Skeletal muscle cell (primary cell): ENCODE measurements around the gene SCAF1.

Experiments
- DNase-seq: peaks from one replicate; pipeline ENCODE4 v3.0.0-alpha.2; 2010; ENCODE audit warnings: low read depth
- H3K4me3 ChIP-seq: 2 replicates; pipeline ENCODE4 v1.5.1; 2011; ENCODE audit warnings: low read depth, mild to moderate bottlenecking, control low read depth, low read length, moderate library complexity

SCAF1 gene

DNA sequence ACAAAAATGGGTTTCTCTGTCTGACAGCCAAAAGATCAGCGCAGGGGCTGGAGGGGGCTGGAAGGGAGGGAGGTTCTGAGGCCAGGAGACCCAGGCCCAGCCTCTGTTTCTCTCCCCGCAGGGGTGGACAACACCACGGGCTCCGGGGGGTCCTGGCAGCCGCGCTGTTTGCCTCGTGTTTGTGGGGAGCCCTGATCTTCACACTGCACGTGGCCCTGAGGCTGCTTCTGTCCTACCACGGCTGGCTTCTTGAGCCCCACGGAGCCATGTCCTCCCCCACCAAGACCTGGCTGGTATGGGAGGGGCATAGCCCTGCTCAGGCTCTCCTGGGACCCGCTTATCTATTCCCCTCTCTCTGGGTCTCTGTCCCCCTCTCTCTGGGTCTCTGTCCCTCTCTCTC, 58.6 kb downstream of the SCAF1 start:
- no peak overlapping the region for H3K4me3 ChIP-seq
- DNase-seq, result no peak

DNA sequence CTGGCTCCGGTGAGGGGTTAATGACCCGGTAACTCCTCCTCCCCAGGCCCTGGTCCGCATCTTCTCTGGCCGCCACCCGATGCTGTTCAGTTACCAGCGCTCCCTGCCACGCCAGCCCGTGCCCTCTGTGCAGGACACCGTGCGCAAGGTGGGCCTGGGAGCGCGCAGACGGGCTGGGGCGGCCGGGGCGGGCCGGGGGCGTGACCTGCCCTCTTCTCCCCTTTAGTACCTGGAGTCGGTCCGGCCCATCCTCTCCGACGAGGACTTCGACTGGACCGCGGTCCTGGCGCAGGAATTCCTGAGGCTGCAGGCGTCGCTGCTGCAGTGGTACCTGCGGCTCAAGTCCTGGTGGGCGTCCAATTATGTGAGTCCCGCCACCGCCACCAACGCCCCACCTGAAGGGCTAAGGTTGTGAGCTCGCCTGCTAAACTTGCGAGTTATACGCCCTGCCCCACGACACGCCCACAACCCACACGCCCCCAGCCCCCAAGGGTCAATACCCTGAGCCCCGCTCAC, 59.3 kb downstream of the SCAF1 start:
- no peak for DNase-seq
- H3K4me3 ChIP-seq, result no peak overlapping the region

DNA sequence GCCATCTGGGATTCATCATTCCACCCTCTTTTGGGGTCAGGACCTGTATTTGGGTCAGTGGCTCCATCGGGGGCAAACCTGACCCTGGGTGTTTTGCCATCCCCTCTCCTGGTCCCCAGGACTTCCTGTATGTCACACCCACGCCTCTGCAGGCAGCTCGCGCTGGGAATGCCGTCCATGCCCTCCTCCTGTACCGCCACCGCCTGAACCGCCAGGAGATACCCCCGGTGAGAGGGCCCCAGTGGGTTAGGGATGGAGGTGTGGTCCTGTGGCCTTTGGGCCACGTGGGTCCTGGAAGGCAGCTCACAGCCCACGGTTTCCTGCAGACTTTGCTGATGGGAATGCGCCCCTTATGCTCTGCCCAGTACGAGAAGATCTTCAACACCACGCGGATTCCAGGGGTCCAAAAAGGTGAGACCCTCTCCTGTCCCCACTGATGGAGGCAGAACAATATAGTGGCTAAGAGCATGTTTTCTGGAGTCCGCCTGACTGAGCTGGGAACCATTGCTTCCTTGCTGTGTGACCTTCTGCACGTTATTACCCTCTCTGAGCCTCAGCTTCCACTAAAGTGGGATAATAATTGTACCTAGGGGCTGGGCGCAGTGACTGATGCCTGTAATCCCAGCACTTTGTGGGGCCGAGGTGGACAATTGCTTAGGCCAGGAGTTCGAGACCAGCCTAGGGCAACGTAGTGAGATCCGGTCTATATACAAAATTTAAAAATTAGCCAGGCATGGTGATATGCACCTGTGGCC, 63.1 kb downstream of the SCAF1 start:
- H3K4me3 ChIP-seq, result no peak overlapping the region
- DNase-seq, result no peak

DNA sequence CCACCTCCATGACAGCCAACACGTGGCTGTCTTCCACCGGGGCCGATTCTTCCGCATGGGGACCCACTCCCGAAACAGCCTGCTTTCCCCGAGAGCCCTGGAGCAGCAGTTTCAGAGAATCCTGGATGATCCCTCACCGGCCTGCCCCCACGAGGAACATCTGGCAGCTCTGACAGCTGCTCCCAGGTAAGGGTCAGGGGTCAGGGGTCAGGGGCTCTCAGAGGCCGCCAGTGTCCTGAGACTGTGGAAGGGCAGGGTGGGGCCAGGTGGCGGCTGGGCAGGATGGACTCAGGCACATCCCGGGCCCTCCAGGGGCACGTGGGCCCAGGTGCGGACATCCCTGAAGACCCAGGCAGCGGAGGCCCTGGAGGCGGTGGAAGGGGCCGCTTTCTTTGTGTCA, 63.9 kb downstream of the SCAF1 start:
- H3K4me3 ChIP-seq, result no peak overlapping the region
- DNase-seq, result no peak
